Keratinocyte (primary cell): ENCODE data around the gene ZDHHC7. TPM values are rescaled to one million over a fixed set of nuclear protein-coding genes. Genes with fewer than 3 reads are reported as not detected.

Source experiments
- DNase-seq: peaks from one replicate; pipeline ENCODE4 v3.0.0-alpha.2; 2011; ENCODE audit warnings: low read depth, missing footprints, low spot score
- FAIRE-seq: peaks from 2 replicates; lab custom pipeline; 2011; peaks lifted over from hg19 to GRCh38; lab: Jason Lieb, UNC
- H2AFZ ChIP-seq: 2 replicates; pipeline ENCODE4 v1.6.0; 2012; ENCODE audit warnings: low read length, control low read depth, inconsistent platforms; ENCODE audit not compliant: control insufficient read depth
- H3K27ac ChIP-seq: 2 replicates; pipeline ENCODE4 v1.5.1; 2011; ENCODE audit warnings: low read length; ENCODE audit not compliant: control insufficient read depth, insufficient read depth
- H3K27me3 ChIP-seq: 3 replicates; pipeline ENCODE4 v1.6.0; 2011; ENCODE audit warnings: low read length; ENCODE audit not compliant: control insufficient read depth, insufficient read depth; ENCODE audit errors: extremely low read depth
- H3K36me3 ChIP-seq, 2 experiments: 2 replicates in 1 of 2; 3 replicates in 1 of 2; pipeline ENCODE4 v1.5.1; 2011; ENCODE audit warnings: low read length in 2 of 2, mild to moderate bottlenecking in 1 of 2; ENCODE audit not compliant: control insufficient read depth in 2 of 2, insufficient read depth in 2 of 2; ENCODE audit errors: extremely low read depth in 1 of 2
- H3K4me1 ChIP-seq: 3 replicates; pipeline ENCODE4 v1.5.1; 2011; ENCODE audit warnings: low read length; ENCODE audit not compliant: control insufficient read depth, insufficient read depth; ENCODE audit errors: extremely low read depth
- H3K4me2 ChIP-seq: 3 replicates; pipeline ENCODE4 v1.6.0; 2011; ENCODE audit warnings: low read depth, low read length; ENCODE audit not compliant: control insufficient read depth, insufficient read depth; ENCODE audit errors: extremely low read depth
- H3K4me3 ChIP-seq, 3 experiments: fragments of 200-600 bp in 1 of 3; sonication (generic) in 1 of 3; 2 replicates in 2 of 3; 3 replicates in 1 of 3; pipeline ENCODE4 v1.5.1; 2011 to 2016; ENCODE audit warnings: low read length in 3 of 3, mild to moderate bottlenecking in 3 of 3, control low read depth in 2 of 3, inconsistent platforms in 1 of 3, low read depth in 1 of 3, mixed read lengths in 1 of 3, mixed run types in 1 of 3, moderate library complexity in 1 of 3; ENCODE audit not compliant: control insufficient read depth in 2 of 3, insufficient read depth in 2 of 3; ENCODE audit errors: extremely low read depth in 1 of 3
- H3K79me2 ChIP-seq: 2 replicates; pipeline ENCODE4 v1.6.0; 2012; ENCODE audit warnings: low read length; ENCODE audit not compliant: control insufficient read depth, insufficient read depth
- H3K9ac ChIP-seq: 3 replicates; pipeline ENCODE4 v1.6.0; 2011; ENCODE audit warnings: low read length; ENCODE audit not compliant: control insufficient read depth, insufficient read depth; ENCODE audit errors: extremely low read depth
- H3K9me1 ChIP-seq: 3 replicates; pipeline ENCODE4 v1.6.0; 2011; ENCODE audit warnings: low read length; ENCODE audit not compliant: control insufficient read depth, insufficient read depth; ENCODE audit errors: extremely low read depth
- H3K9me3 ChIP-seq: 2 replicates; pipeline ENCODE4 v1.5.1; 2012; ENCODE audit warnings: low read depth, low read length; ENCODE audit not compliant: control insufficient read depth
- H4K20me1 ChIP-seq: 3 replicates; pipeline ENCODE4 v1.6.0; 2011; ENCODE audit warnings: low read length; ENCODE audit not compliant: control insufficient read depth, insufficient read depth; ENCODE audit errors: extremely low read depth
- CTCF ChIP-seq, 3 experiments: IDR thresholded peaks in 1 of 3; conservative IDR thresholded peaks in 1 of 3; optimal IDR thresholded peaks in 1 of 3; 2 replicates in 2 of 3; 3 replicates in 1 of 3; pipeline versions ENCODE3 to v1.5.1; 2011; ENCODE audit warnings: low read length in 3 of 3, mild to moderate bottlenecking in 3 of 3, moderate library complexity in 2 of 3, control low read depth in 1 of 3, inconsistent platforms in 1 of 3; ENCODE audit not compliant: insufficient read depth in 2 of 3; ENCODE audit errors: extremely low read depth in 1 of 3
- EZH2 ChIP-seq: IDR thresholded peaks from one replicate; pipeline ENCODE4 v1.6.1; 2012; ENCODE audit warnings: inconsistent platforms, mild to moderate bottlenecking, low read length, moderate library complexity
- dilution Hi-C: fragments of 300-500 bp; cut with MboI; formaldehyde crosslinking; loops from one replicate; pipeline ENCODE4 v1.7.0; 2020; ENCODE audit warnings: low sequenced_read_pairs; ENCODE audit not compliant: extremely low pct_ligation_motif_present
- polyA plus RNA-seq, 5 experiments: library from polyadenylated mRNA; depleted of rRNA in 3 of 5; stranded (reverse) in 3 of 5; stranded (forward) in 1 of 5; unstranded in 1 of 5; fragments of >200 nt; gene quantifications; 1 replicate in 1 of 5; 2 replicates in 3 of 5; 3 replicates in 1 of 5; pipeline versions ENCODE4 v1.2.1 to v1.2.3, GENCODE V29; 2011 to 2012; ENCODE audit warnings: missing spikeins in 2 of 5, low read depth in 1 of 5, low replicate concordance in 1 of 5

Gene ZDHHC7
- polyA plus RNA-seq, 1 donor (not counting 4 experiments of a cell fraction or from before 2014, with no cell fraction given) = 37.8 TPM

GRCh38 chr16:84943620-84944019 is 67.7 kb downstream of the ZDHHC7 start:
- Histone ChIP-seq H4K20me1 (no peaks in the 10 kb centered on the region), H3K27ac (no peak overlapping the region), H3K9ac (no peak overlapping the region), H3K9me1 (no peaks in the 10 kb centered on the region), H3K4me3 (no peak overlapping the region), H3K36me3 (no peaks in the 10 kb centered on the region), H3K27me3 (no peaks in the 10 kb centered on the region), H3K4me2 (no peak overlapping the region), H3K79me2 (no peaks in the 10 kb centered on the region), H3K9me3 (no peaks in the 10 kb centered on the region), H2AFZ (no peak overlapping the region), H3K4me1 (no peaks in the 10 kb centered on the region)
- DNase-seq (no peak), FAIRE-seq (no peak)
- dilution Hi-C loops = loop anchor here (10.0 kb wide), 1 partner anchor 79 kb away; no protein-coding TSS in a partner anchor
- TF ChIP-seq EZH2 (no peak), CTCF (optimal IDR thresholded peaks at IDR 0.05 in 1 of 3, IDR thresholded peaks at IDR 0.05 in 1 of 3, conservative IDR thresholded peaks at IDR 0.05 in 1 of 3; ENCODE audit: extremely low read depth in 1 of 3, insufficient read depth in 2 of 3, low read length in 3 of 3) (no peak)

GRCh38 chr16:84942786-84943185 is 68.5 kb downstream of the ZDHHC7 start:
- Histone ChIP-seq H3K4me2 (no peak overlapping the region), H4K20me1 (no peaks in the 10 kb centered on the region), H2AFZ (no peak overlapping the region), H3K4me1 (no peaks in the 10 kb centered on the region), H3K36me3 (no peaks in the 10 kb centered on the region), H3K9me3 (no peaks in the 10 kb centered on the region), H3K27ac (no peak overlapping the region), H3K79me2 (no peaks in the 10 kb centered on the region), H3K27me3 (no peaks in the 10 kb centered on the region), H3K9me1 (no peaks in the 10 kb centered on the region), H3K9ac (no peak overlapping the region), H3K4me3 (no peak overlapping the region)
- DNase-seq (no peak), FAIRE-seq (no peak)
- no peak for TF ChIP-seq EZH2
- TF ChIP-seq CTCF (optimal IDR thresholded peaks at IDR 0.05 in 1 of 3, IDR thresholded peaks at IDR 0.05 in 1 of 3, conservative IDR thresholded peaks at IDR 0.05 in 1 of 3; ENCODE audit: extremely low read depth in 1 of 3, insufficient read depth in 2 of 3, low read length in 3 of 3) = no peak
- dilution Hi-C loops = loop anchor here (10.0 kb wide), 1 partner anchor 78 kb away; no protein-coding TSS in a partner anchor
